IPS-15b (cell line): ENCODE results near the gene MMP19.

Experiments
- H3K27me3 ChIP-seq: one replicate; pipeline ENCODE4 v1.6.1; 2013; ENCODE audit warnings: low read length; ENCODE audit not compliant: control insufficient read depth, insufficient read depth
- H3K36me3 ChIP-seq: one replicate; pipeline ENCODE4 v1.6.1; 2013; ENCODE audit warnings: low read length; ENCODE audit not compliant: control insufficient read depth, insufficient read depth
- H3K4me1 ChIP-seq: one replicate; pipeline ENCODE4 v1.6.1; 2013; ENCODE audit warnings: mild to moderate bottlenecking, low read length; ENCODE audit not compliant: control insufficient read depth, insufficient read depth
- H3K4me3 ChIP-seq: one replicate; pipeline ENCODE4 v1.5.1; 2013; ENCODE audit warnings: low read depth, low read length
- H3K9ac ChIP-seq: one replicate; pipeline ENCODE4 v1.6.1; 2013; ENCODE audit warnings: low read depth, mild to moderate bottlenecking, low read length
- H3K9me3 ChIP-seq: one replicate; pipeline ENCODE4 v1.6.1; 2013; ENCODE audit warnings: mild to moderate bottlenecking, low read length; ENCODE audit not compliant: control insufficient read depth, insufficient read depth

Gene MMP19

DNA sequence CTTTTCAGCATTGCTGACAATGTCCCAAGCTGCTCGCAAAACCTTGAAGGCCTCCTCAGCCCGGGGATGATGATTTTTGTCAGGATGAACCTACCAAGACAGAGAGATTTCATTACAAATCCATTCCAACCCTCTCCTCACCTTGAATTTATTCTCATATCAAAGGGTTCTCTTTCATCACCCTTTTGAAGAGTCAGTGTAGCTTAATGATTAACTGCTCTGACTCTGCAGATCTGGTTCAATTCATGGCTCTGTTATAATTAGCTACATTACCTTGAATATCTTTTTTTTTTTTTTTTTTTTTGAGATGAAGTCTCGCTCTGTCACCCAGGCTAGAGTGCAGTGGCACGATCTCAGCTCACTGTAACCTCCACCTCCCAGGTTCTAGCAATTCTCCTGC lies 19.3 kb downstream of the MMP19 start:
- Histone ChIP-seq H3K36me3 (peaks cover 6% of the 10 kb centered on the region), H3K9me3 (no peaks in the 10 kb centered on the region), H3K4me1 (peaks cover 9% of the 10 kb centered on the region)

DNA sequence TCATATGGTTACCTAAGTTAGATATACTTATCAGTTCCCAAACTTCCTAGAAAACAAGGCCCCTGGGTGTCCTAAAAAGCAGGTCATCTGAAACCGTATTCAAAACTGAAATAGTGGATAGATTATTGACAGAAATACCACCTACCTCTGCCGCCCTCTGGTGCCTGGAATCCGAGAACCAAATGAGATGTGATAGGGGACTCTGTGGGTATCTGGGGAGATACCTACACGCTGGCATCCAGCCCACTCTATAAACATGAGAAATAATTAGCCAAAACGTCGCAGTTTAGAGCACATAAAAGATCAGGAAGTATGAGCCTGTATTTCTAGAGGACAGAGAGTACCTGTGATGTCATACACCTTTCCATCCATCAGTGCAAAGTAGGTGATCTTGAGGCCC lies 20.5 kb downstream of the MMP19 start:
- Histone ChIP-seq H3K9ac (no peak overlapping the region), H3K27me3 (no peaks in the 10 kb centered on the region), H3K4me1 (peaks cover 2% of the 10 kb centered on the region), H3K9me3 (no peaks in the 10 kb centered on the region), H3K4me3 (no peak overlapping the region), H3K36me3 (peaks cover 6% of the 10 kb centered on the region)

More for the DNA sequence above, 19.3 kb downstream of the MMP19 start:
- Histone ChIP-seq H3K4me3 (no peak overlapping the region), H3K27me3 (no peaks in the 10 kb centered on the region), H3K9ac (no peak overlapping the region)

DNA sequence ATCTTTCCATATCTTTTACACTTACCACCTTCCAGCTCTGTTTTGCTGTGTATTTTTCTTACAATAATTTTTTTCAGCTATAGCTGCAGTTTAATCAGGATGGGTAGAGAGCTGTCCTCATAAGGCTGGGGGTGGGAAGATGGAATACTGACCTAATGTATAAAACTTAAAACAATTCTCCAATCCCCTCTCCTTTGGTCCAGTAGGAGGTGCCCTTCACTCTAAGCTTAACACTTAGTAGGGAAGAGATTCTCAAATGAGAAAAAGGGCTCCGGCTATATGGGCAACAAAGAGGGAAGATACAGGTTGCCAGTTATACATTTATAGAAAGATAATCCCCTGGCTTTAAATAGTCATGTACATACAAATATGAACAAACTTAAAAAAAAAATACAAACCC lies 22.1 kb downstream of the MMP19 start:
- Histone ChIP-seq H3K9ac (no peak overlapping the region), H3K9me3 (no peaks in the 10 kb centered on the region), H3K36me3 (peaks cover 6% of the 10 kb centered on the region), H3K4me1 (peaks cover 5% of the 10 kb centered on the region), H3K27me3 (no peaks in the 10 kb centered on the region), H3K4me3 (no peak overlapping the region)

DNA sequence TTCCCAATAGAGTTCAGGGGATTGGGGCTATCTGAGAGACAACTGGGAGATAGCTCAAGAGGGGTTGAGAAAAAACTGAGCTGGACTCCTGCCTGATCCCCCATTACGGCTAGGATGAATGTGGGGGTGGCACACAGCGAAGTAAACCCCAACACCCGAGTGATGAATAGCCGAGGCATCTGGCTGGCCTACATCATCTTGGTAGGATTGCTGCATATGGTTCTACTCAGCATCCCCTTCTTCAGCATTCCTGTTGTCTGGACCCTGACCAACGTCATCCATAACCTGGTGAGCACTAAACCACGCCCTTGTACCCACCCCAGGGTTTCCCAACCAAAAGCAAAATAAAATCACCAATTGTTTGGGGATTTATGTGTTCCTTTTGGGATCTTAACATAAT lies 23.9 kb downstream of the MMP19 start:
- H3K36me3 ChIP-seq = peaks cover 6% of the 10 kb centered on the region
- peaks cover 7% of the 10 kb centered on the region for H3K4me1 ChIP-seq
- H3K4me3 ChIP-seq = peak overlapping the region; percentile 94
- H3K9me3 ChIP-seq = no peaks in the 10 kb centered on the region
- no peaks in the 10 kb centered on the region for H3K27me3 ChIP-seq
- no peak overlapping the region for H3K9ac ChIP-seq

DNA sequence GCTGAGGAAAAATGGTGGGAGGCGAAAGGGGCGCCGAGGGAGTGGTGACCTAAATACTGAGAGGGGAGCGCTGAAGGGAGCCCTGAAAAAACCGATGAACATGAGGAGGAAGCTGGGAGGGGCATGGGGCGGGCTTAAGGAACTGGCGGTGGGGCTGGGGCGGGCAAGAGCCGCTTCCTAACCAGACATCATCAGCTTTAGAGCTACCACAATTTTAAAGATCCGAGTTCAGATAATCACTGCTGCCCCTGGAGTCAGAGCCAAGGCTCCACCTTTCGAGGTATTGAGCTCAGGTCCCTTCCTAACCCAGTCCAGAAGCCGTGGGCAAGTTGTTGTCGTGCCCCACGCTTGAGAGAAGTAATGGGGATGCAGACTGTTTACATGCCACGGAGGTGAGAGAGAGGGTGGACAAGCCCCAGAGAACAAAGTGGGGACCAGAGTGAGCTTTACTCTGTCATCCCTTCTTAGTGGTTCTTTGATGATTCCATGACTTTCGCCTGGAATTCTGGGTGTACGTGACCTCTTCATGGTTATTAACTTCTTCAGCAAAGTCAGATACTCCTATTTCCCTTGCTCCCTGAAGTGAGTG lies 24.5 kb downstream of the MMP19 start:
- peaks cover 7% of the 10 kb centered on the region for H3K4me1 ChIP-seq
- H3K36me3 ChIP-seq = peaks cover 6% of the 10 kb centered on the region

DNA sequence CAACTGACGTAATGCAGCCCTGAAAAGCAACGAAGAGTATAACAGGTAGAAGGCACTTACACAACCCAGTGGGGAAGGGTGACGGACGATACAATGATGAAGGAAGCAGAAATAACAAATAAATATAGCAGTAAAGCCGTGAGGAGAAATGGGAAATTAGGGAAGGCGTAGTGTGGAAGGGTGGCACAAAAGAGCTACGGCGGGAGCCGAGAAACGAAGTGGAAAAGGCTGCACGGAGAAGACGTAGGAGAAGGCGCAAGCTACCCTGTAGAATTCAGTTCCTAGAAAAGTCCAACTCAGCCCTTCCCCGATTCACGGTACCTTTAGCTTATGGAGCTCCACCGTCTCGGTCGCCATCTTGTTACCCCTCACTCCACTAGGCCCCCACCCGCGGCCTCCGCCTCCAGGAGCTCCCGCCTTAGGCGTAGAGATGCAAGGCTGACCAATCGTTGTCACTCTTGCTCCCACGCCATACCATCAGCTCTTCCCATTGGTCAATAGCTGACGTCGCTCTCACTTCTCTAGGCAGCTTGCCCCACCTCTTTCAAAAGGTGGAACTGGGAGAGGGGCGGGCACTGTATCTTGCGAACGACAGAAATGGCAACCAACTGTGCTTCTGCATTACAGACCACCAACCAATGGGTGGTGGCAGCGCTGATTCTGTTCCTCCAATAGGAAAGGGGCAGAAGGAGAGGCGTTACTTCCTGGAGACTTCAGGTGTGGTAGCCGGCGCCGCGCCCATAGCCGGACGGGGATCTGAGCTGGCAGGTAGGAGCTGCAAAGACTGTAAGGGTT lies 25.2 kb downstream of the MMP19 start, which contains the start of the genes ORMDL2 and SARNP:
Gene ORMDL2 (plus strand): TSS at position 697 of the 795 bp plus-strand sequence. CDS start 959 bp downstream, outside the sequence.
Gene SARNP (minus strand): TSS at position 380 of the 795 bp plus-strand sequence. CDS start 23 bp downstream, at position 357.
- Histone ChIP-seq H3K27me3 (no peaks in the 10 kb centered on the region), H3K9me3 (no peaks in the 10 kb centered on the region), H3K4me1 (peaks cover 7% of the 10 kb centered on the region), H3K36me3 (peaks cover 6% of the 10 kb centered on the region), H3K4me3 (peak within 1 kb of the TSS; percentile 100), H3K9ac (peak within 1 kb of the TSS; percentile 99)

More for the DNA sequence above, 24.5 kb downstream of the MMP19 start:
- Histone ChIP-seq H3K27me3 (no peaks in the 10 kb centered on the region), H3K9me3 (no peaks in the 10 kb centered on the region), H3K4me3 (peak overlapping the region; percentile 94), H3K9ac (peak overlapping the region; percentile 70)

DNA sequence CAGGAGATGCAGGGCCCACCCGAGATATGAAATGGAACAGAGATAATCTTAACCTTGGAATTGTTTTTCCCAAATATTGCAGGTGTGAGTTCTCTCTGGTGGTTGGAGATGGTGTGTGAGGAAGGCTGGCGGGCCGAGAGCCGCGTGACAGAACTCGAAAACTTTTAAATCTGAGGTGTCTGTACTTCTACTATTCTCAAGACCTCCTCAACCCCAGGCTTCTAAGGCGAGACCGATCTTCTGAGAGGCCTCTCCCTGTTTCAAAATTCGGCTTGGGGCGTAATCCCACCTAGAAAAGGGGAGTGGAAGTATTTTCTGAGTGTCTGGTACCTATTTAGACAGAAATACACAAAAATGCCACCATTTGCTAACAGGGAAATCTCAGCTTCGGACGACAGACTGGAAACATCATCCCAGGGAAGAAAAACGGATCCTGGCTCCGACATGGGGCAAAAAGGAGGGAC lies 25.8 kb downstream of the MMP19 start:
- Histone ChIP-seq H3K9me3 (no peaks in the 10 kb centered on the region), H3K27me3 (no peaks in the 10 kb centered on the region), H3K4me3 (peak overlapping the region; percentile 100), H3K4me1 (peaks cover 11% of the 10 kb centered on the region), H3K36me3 (peaks cover 6% of the 10 kb centered on the region), H3K9ac (peak overlapping the region; percentile 99)

DNA sequence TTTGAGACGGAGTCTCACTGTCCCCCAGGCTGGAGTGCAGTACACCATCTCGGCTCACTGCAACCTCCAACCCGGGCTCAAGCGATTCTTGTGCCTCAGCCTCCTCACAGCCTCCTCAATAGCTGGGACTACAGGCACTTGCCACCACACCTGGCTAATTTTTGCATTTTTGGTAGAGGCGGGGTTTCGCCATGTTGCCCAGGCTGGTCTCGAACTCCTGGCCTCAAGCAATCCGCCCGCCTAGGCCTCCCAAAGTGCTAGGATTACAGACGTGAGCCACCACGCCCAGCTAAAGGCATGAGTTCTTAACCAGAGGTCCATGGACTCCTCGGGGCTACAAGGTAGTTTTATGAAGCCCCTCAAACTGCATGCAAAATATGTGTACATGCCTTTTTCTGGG lies 27.3 kb downstream of the MMP19 start:
- peaks cover 15% of the 10 kb centered on the region for H3K4me1 ChIP-seq
- H3K4me3 ChIP-seq = no peak overlapping the region
- H3K9me3 ChIP-seq = no peaks in the 10 kb centered on the region
- no peak overlapping the region for H3K9ac ChIP-seq
- H3K36me3 ChIP-seq = peaks cover 6% of the 10 kb centered on the region
- H3K27me3 ChIP-seq = no peaks in the 10 kb centered on the region

DNA sequence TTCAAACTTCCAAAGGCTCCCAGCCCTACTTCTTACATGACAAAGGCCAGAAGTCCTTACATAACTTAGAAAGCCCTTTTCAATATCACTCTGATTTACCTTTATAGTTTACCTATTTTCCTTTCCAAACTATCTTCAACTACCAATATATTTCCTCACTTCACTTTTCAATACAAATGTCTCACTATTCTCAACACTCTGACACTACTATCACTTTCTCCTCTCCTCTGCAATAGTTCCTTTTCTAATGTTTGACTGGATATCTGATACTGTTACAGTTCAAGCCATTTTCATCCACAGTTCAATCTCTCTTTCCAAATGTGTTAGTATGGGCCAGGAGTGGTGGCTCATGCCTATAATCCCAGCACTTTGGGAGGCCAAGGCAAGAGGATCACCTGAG lies 28.5 kb downstream of the MMP19 start:
- Histone ChIP-seq H3K27me3 (no peaks in the 10 kb centered on the region), H3K4me3 (no peak overlapping the region), H3K36me3 (peaks cover 2% of the 10 kb centered on the region), H3K9ac (peak overlapping the region; percentile 6), H3K4me1 (peaks cover 15% of the 10 kb centered on the region), H3K9me3 (no peaks in the 10 kb centered on the region)

DNA sequence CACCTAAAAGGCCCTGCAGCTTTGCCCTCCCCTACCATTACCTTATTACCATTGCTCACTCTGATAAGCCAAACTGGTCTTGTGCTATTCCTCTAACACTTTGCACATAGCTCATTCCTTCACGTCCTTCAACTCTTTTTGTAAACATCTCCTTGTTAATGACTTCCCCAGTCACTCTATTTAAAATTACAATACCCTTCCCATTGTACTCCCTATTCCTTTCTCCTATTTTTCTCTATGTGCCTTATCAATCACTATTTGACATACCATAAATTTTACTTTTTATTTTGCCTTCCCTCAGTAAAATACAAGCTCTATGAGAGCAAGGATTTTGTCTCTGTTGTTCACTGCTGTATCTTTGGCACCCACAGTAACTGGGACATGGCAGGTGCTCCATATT lies 30.6 kb downstream of the MMP19 start:
- Histone ChIP-seq H3K4me3 (no peak overlapping the region), H3K27me3 (no peaks in the 10 kb centered on the region), H3K9ac (no peak overlapping the region), H3K4me1 (peaks cover 15% of the 10 kb centered on the region), H3K36me3 (peaks cover 4% of the 10 kb centered on the region), H3K9me3 (no peaks in the 10 kb centered on the region)

DNA sequence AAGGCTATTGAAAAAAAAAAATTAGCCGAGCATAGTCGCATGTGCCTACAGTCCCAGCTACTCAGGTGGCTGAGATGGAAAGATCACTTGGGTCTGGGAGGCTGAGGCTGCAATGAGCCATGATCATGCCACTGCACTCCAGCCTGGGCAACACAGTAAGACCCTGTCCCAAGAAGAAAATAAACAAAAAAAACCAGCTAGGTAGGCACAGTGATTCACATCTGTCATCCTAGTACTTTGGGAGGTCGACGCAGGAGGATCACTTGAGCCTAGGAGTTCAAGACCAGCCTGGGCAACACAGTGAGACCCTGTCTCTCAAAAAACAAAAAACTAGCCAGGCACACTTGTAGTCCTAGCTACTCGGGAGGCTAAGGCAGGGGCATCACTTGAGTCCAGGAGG lies 33.5 kb downstream of the MMP19 start:
- H3K36me3 ChIP-seq = peaks cover 4% of the 10 kb centered on the region
- H3K4me3 ChIP-seq = no peak overlapping the region
- H3K4me1 ChIP-seq = peaks cover 10% of the 10 kb centered on the region
- no peaks in the 10 kb centered on the region for H3K27me3 ChIP-seq
- no peaks in the 10 kb centered on the region for H3K9me3 ChIP-seq
- H3K9ac ChIP-seq = no peak overlapping the region

DNA sequence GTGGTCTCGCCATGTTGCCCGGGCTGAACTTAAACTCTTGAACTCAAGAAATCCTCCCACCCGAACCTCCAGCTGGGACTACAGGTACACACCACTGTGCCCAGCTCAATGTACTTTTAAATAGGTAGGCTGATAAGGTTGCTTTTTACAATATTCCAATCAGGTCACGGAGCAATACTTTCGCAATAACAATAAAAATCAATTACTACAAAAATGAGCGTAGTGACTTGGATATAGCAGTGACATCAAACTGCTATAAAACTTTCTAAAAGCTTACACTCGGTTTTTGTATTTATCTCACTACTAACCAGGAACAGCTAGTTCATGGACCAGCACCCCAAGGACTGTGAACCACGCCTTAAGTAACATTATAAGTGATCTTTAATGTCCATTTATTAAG lies 35.8 kb downstream of the MMP19 start:
- Histone ChIP-seq H3K27me3 (no peaks in the 10 kb centered on the region), H3K36me3 (peaks cover 4% of the 10 kb centered on the region), H3K9ac (no peak overlapping the region), H3K4me3 (no peak overlapping the region), H3K4me1 (peaks cover 5% of the 10 kb centered on the region), H3K9me3 (no peaks in the 10 kb centered on the region)
